ENCODE measurements around the gene PPP1R13B. TPM values are rescaled to one million over a fixed set of nuclear protein-coding genes. Genes with fewer than 3 reads are reported as not detected.

Gene PPP1R13B
- total RNA-seq, 2 experiments from 2014 or later = 8.2 to 18.9 TPM

- Histone ChIP-seq H3K36me3 (ENCODE audit: insufficient read depth, low read length) (peaks cover 17% of the 10 kb centered on the region), H3K27ac (ENCODE audit: low read depth, low read length, poor library complexity, severe bottlenecking) (no peak overlapping the region), H2AFZ (ENCODE audit: low read length) (no peak overlapping the region), H3K4me3 (ENCODE audit: low read depth, low read length, poor library complexity, severe bottlenecking) (no peak overlapping the region), H4K20me1 (ENCODE audit: insufficient read depth, low read length) (no peaks in the 10 kb centered on the region), H3K9me2 (ENCODE audit: insufficient read depth, low read length) (no peaks in the 10 kb centered on the region), H3K4me2 (ENCODE audit: low read length) (no peak overlapping the region), H3K9me3 (ENCODE audit: low read length) (no peaks in the 10 kb centered on the region), H3K79me2 (ENCODE audit: insufficient read depth, low read depth, low read length) (no peaks in the 10 kb centered on the region), H3K4me1 (ENCODE audit: insufficient read depth, low read length, poor library complexity, severe bottlenecking) (no peaks in the 10 kb centered on the region)
- POLR2A ChIA-PET = interaction anchor here (0.6 to 1.6 kb wide), 2 partner anchors 18 to 184 kb away, joined by 3 read pairs; no protein-coding TSS in a partner anchor
- CTCF ChIA-PET (ENCODE audit: unreplicated experiment) = no interaction called here
- no TSS peak for BruUV-seq (replicated peaks)
- intact Hi-C loops (cut with micrococcal nuclease; ENCODE audit: unreplicated experiment) = no loop called here
- no peak for DNase-seq (ENCODE audit: low spot score)
- TF ChIP-seq EZH2phosphoT487 (IDR thresholded peaks at IDR 0.05; ENCODE audit: borderline replicate concordance, low read depth, low read length) (no peak), CTCF (conservative IDR thresholded peaks at IDR 0.05; ENCODE audit: low read length) (no peak)
These were observed 111.4 kb downstream of the PPP1R13B start for GRCh38 chr14:103735815-103736545.

GRCh38 chr14:103735439-103735814 is 111.9 kb downstream of the PPP1R13B start:
- POLR2A ChIA-PET = interaction anchor here (0.6 to 1.6 kb wide), 2 partner anchors 17 to 185 kb away, joined by 3 read pairs; no protein-coding TSS in a partner anchor

More at GRCh38 chr14:103735439-103735814, 111.9 kb downstream of the PPP1R13B start:
- no peaks in the 10 kb centered on the region for H4K20me1 ChIP-seq (ENCODE audit: insufficient read depth, low read length)
- H3K4me3 ChIP-seq (ENCODE audit: low read depth, low read length, poor library complexity, severe bottlenecking) = no peak overlapping the region
- H3K36me3 ChIP-seq (ENCODE audit: insufficient read depth, low read length) = peaks cover 17% of the 10 kb centered on the region
- H3K9me2 ChIP-seq (ENCODE audit: insufficient read depth, low read length) = no peaks in the 10 kb centered on the region
- H3K9me3 ChIP-seq (ENCODE audit: low read length) = no peaks in the 10 kb centered on the region
- no peak for TF ChIP-seq EZH2phosphoT487 (IDR thresholded peaks at IDR 0.05; ENCODE audit: borderline replicate concordance, low read depth, low read length)
- TF ChIP-seq CTCF (conservative IDR thresholded peaks at IDR 0.05; ENCODE audit: low read length) = no peak
- no peak overlapping the region for H2AFZ ChIP-seq (ENCODE audit: low read length)
- CTCF ChIA-PET (ENCODE audit: unreplicated experiment) = no interaction called here
- no TSS peak for BruUV-seq (replicated peaks)
- intact Hi-C loops (cut with micrococcal nuclease; ENCODE audit: unreplicated experiment) = no loop called here
- H3K4me2 ChIP-seq (ENCODE audit: low read length) = no peak overlapping the region
- no peaks in the 10 kb centered on the region for H3K4me1 ChIP-seq (ENCODE audit: insufficient read depth, low read length, poor library complexity, severe bottlenecking)
- no peak overlapping the region for H3K27ac ChIP-seq (ENCODE audit: low read depth, low read length, poor library complexity, severe bottlenecking)
- H3K79me2 ChIP-seq (ENCODE audit: insufficient read depth, low read depth, low read length) = no peaks in the 10 kb centered on the region
- no peak for DNase-seq (ENCODE audit: low spot score)
